Hepatic stellate cell (primary cell): ENCODE measurements around the gene GJC2.
"Not testable (repeated sequence)": the region's sequence is repeated elsewhere in the genome, so short reads cannot be mapped to it uniquely, and the experiment has no call there.

ENCODE experiments used
- DNase-seq: peaks from one replicate; pipeline ENCODE4 v3.0.0; 2011; ENCODE audit warnings: low spot score

The GJC2 gene

GRCh38 chr1:228173528-228174481 lies 24.1 kb downstream of the GJC2 start:
- DNase-seq, result not testable (repeated sequence)

GRCh38 chr1:228174482-228175315 lies 25.0 kb downstream of the GJC2 start:
- no peak for DNase-seq

GRCh38 chr1:228175316-228176023 lies 25.7 kb downstream of the GJC2 start:
- DNase-seq, result no peak

GRCh38 chr1:228176024-228176395 lies 26.3 kb downstream of the GJC2 start:
- DNase-seq, result no peak

GRCh38 chr1:228176461-228177182 lies 26.9 kb downstream of the GJC2 start:
- DNase-seq, result no peak

- DNase-seq, result no peak
Observed at GRCh38 chr1:228177183-228177475, 27.4 kb downstream of the GJC2 start.

GRCh38 chr1:228177721-228178710 lies 28.3 kb downstream of the GJC2 start:
- no peak for DNase-seq

- no peak for DNase-seq
Observed at GRCh38 chr1:228178737-228179684, 29.3 kb downstream of the GJC2 start.

- DNase-seq, result no peak
Observed at GRCh38 chr1:228180271-228180958, 30.7 kb downstream of the GJC2 start.

GRCh38 chr1:228180959-228181644 lies 31.4 kb downstream of the GJC2 start:
- DNase-seq, result no peak

GRCh38 chr1:228181645-228182034 lies 31.9 kb downstream of the GJC2 start:
- DNase-seq, result no peak

- no peak for DNase-seq
Observed at GRCh38 chr1:228182296-228183030, 32.7 kb downstream of the GJC2 start.

- DNase-seq, result no peak
Observed at GRCh38 chr1:228184152-228184551, 34.4 kb downstream of the GJC2 start.

GRCh38 chr1:228185641-228185965 lies 35.9 kb downstream of the GJC2 start:
- DNase-seq, result no peak

- DNase-seq, result not testable (repeated sequence)
Observed at GRCh38 chr1:228188249-228188648, 38.5 kb downstream of the GJC2 start.

- no peak for DNase-seq
Observed at GRCh38 chr1:228190182-228190581, 40.5 kb downstream of the GJC2 start.

GRCh38 chr1:228190778-228191177 lies 41.0 kb downstream of the GJC2 start:
- DNase-seq, result no peak

- no peak for DNase-seq
Observed at GRCh38 chr1:228194436-228194835, 44.7 kb downstream of the GJC2 start.
